NCI-H2081 treated with DMSO at 0.1 percent for 48 hours (cell line): ENCODE measurements around the gene SHISAL2B.
"Not testable (repeated sequence)": the region's sequence is repeated elsewhere in the genome, so short reads cannot be mapped to it uniquely, and the experiment has no call there.

Source experiments
- DNase-seq: peaks from one replicate; lab custom pipeline; 2025; lab: John Stamatoyannopoulos, UW

The SHISAL2B gene

DNA sequence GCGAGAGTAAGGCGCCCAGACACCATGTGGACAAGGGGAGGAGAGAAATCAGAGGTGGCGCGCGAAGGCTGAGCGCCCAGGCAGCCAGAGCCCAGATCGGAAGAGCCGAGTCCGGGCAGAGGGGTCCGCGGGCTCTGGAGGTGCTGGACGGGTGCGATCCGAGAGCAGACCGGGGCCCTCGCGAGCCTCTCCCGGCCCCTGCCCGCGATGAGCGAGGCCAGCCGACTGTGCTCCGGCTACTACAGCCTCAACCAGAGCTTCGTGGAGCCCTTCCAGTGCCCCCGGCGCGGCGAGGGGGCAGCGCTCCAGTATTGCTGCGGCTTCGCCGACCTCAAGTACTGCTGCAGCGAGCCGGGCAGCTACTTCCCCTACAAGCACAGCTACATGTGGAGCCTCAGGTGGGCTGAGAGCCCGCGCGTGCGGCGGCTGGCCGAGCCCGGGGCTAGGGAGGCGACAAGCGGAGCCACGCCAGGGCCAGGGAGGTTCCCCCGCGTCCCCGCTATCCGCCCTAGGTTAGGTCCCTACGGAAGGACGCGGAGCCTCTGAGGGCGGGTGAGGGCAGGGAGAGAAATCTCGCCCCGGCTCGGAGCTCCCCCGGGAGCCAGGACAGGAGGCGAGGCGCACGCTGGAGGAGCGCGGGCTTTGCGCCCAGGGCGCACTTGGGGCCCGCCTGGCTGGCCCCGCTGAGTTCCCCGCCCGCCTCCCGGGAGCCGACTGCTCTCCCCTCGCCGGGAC, at the start of gene SHISAL2B:
Gene SHISAL2B (plus strand): TSS at position 87 of the 735 bp plus-strand sequence. CDS start 121 bp downstream, at position 208.
- no peak for DNase-seq

DNA sequence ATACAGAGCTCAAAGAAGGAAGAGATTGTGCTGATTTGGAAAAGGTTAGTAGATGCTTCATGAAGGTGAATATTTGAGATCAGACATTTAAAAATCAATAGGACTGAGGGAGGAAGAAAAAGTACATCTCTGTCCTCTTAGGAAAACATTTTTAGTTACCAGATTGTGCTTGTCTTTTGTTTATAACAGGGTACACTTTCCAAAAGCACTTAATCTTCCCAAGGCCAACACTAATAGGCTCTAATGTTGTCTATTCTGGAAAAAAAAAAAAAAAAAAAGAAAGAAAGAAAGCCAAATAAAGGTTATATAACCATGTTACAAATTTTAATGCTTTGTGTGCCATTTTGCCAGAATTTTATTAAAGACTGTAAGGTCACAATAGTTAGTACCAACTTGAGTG, 45.5 kb upstream of the SHISAL2B start:
- DNase-seq = no peak

DNA sequence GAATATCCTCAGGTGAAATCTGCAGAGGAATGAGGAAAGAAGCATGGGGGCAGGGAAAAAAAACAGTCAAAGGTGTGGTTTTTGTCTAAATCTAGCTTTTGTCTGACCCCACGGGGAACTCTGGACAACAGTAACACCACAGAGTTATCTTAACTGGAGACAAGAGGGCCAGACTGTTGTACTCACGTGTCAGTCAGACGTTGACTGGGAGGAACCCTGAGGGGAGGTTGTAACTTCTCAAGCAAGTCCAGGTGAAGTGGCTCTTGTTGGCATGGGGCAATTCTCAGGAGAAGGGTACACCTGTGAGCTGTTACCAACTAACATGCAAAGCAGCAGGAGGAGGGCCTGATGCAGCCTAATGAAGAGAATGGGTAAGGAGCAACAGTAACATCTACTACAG, 44.1 kb upstream of the SHISAL2B start:
- DNase-seq = no peak

DNA sequence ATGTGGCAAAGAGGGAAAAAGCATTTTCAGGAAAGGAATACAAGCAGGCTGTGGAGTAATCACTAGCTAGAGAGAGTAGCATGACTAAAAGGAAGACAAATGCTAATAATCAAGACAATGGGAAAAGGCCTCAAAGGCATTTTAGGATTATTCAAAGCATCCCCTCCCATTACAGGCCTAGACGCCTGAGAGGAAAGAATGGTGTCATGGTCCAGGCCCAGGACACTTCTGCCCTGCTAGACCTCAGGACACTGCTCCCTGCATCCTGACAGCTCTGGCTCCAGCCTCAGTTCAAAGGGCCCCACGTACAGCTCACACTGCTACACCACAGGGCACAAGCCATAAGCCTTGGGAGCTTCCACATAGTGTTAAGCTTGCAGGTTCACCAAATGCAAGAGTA, 40.8 kb upstream of the SHISAL2B start:
- DNase-seq = no peak

DNA sequence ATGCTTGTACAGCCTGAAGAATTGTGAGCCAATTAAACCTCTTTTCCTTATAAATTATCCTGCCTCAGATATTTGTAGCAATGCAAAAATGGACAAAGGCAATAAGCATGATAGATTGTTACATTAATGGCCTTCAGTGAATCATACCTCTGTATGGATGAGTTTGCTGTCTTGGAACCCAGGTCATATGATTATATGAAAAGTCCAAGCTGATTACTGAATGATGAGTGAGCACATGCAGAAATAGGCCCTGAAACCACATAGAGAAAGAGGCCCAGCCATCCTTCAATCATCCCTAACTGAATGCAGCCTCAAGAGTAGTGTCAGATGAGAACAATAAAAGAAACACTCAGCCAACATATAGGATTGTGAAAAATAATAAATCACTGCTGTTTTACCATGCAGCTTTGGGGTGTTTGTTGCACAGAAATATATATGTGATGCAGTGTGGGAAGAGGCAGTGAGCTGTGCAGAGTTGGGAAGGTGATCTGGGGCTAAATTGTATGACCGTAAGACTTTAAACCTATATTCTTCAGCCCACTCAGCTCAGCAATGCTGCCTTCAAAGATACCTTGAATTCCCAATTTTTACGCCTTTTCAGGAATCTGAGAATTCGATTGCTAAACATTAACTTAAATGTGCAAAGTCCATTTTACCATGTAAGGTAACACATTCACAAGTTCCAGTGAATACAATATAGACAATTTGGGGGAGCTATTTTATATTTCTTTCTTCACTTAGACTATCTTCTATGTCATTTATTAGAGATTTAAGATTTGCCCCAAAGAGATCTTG, 36.3 kb upstream of the SHISAL2B start:
- DNase-seq = no peak

DNA sequence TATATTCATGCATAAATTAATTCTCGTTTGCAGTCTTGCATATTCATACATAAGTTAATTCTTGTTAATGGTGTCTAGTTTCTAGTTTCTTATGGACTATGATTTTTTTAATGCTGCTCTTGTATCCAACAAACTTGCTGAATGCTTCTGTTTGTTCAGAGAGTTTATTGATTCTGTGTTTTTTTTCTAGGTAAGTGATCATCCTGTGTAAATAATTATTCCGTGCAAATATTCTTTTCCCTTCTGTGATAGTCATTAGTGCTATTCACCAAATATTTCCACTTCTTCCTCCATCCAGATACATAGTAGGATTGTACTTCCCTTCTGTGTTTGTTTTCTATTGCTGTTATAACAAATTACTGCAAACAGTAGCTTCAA, 35.8 kb upstream of the SHISAL2B start:
- no peak for DNase-seq

DNA sequence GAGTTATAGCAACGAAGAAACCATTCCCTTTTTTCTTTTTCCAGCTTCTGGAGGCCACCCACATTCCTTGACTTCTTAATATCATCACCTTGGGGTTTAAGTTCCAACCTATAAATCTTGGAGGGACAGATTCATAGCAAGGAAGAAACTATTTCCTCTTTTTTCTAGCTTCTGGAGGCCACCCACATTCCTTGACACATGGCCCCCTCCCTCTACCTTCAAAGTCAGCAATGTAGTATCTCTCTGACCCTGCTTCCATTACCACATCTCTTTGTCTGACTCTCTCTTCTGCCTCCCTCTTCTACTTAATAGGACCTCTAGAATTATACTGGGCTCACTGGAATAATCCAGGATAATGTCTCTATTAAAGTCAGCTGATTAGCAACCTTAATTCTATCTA, 34.7 kb upstream of the SHISAL2B start:
- DNase-seq = no peak

DNA sequence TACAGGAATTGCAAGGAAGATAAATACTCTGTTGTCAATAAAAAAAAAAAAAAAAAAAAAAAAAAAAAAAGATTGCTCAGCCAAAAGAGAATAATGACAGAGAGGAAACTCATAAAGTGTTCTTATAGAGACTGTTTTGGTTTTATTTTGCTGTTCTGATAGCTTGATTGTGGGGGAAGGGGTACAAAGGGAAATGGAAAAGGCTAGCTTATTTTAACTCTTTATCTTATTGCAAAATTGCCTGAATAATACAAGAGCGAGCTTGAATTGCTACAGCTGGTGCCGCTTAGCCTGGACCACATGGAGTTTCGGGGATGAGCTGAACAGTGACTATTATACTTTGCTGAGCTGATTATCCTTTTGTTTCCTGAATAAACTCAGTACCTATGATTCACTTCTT, 31.0 kb upstream of the SHISAL2B start:
- DNase-seq = no peak

DNA sequence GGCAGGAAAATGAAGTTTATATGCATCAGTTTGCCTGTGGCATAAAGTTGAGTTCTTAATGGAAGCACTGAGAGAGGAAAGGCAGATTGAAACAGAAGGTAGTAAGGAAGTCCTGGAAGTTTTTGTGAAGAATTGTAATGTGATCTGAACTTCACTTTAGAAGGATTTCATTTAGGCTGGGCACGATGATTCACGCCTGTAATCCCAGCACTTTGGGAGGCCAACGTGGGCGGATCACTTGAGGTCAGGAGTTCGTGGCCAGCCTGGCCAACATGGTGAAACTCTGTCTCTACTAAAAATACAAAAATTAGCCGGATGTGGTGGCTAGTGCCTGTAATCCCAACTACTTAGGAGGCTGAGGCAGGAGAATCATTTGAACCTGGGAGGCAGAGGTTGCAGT, 27.1 kb upstream of the SHISAL2B start:
- not testable (repeated sequence) for DNase-seq

DNA sequence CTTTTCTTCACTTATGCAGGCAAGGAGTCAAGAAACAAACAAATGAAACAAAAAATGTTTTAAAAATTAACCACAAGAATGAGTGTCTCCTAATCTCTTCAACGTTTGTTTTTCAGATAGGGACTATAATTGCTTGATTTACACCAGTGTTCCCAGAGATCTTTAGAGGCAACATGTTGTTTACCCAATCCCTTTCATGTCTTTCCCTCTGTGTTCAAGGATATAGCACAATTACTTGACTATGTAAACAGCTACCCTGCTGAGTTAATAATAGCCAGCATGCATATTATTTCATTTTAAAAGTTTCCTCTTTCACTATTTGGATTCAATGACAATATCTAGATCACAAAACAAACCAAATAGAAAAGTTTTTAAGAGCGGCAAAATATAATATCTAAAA, 25.1 kb upstream of the SHISAL2B start:
- no peak for DNase-seq

DNA sequence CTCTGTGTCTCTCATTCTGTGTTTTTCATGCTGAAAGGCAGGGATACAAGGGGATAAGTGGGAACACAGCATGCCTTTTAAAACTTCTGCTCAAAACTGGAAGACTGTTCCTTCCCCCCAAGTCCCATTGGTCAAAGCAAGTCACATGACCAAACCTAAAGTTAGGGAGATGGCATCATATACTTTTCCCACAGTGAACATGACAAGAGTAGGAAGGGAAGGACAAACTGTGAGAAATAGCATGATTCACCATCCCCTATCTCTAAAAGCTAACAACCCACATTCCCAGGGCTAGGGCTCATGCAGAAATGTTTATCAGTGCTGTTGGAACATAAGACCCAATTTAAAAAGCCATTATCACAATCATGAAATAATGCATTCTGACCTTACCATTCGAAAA, 24.2 kb upstream of the SHISAL2B start:
- no peak for DNase-seq

DNA sequence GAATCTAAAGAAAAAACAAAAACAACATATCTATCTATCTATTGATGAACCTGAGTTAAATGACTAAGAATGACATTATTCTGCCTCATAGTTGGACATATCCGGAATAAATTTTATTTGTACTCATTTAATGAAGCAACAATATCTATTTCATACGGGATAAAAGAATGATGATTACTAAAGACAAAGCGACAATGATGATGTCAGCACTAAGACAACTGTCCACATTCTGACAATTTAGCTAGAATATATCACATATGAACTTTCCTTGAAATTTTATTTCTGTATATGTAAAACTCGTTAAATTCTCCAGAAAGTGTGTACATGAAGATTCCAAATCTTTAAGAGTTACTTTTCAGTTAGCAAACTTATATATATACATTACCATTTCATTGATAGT, 23.2 kb upstream of the SHISAL2B start:
- no peak for DNase-seq

DNA sequence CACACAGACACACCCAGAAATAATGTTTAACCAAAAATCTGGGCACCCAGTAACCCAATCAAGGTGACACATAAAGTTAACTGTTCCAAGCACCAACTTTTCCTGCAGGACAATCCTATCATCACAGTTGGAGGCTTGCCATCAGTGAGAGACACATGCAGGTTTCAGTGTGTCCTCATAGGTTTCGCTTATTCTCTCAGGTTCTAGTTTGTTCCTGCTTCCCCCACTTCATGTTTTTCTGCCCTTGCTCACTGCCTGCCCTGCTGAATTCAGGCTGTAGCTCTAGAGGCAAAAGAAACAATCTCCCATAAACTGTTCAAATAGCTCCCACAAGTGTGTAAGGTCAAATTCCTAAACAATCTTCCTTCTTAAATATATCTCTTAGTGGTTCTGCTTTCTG, 20.0 kb upstream of the SHISAL2B start:
- DNase-seq = no peak

DNA sequence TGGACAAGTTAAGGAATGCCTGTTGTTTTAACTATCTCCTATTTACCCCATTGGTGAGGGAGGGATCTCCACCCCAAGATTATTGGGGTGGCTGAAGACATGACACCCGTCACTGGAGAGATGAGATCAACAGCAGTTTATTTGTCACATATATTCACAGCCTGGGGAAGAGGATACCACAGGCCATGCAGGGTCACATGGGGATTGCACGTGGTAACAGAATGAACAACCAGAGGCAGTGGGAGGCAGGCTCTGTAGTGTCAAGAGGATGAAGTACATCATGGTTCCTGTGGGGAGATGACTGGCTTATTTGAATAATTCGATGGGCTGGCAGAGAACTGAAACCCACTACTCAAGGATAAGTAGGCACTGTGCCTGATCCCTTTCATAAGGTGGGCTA, 18.6 kb upstream of the SHISAL2B start:
- no peak for DNase-seq

DNA sequence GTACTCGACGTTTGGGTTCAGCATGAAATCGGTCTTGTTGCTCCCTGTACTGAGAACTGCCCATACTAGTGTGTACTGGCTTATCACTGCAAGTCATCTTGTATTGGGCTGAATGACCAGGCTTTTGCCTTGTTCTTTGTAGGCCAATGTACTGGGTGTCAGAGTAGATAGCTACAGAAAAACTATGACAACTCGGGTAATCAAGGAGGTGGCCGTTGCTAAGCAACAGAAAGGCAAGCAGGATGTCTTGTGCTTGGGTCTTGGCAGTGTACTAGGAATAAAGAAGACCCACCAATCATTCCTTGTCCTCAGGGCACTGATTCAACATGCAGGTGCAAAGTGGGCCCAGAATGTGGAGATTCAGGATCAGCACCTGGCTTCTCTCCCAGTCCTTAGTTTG, 11.9 kb upstream of the SHISAL2B start:
- no peak for DNase-seq

DNA sequence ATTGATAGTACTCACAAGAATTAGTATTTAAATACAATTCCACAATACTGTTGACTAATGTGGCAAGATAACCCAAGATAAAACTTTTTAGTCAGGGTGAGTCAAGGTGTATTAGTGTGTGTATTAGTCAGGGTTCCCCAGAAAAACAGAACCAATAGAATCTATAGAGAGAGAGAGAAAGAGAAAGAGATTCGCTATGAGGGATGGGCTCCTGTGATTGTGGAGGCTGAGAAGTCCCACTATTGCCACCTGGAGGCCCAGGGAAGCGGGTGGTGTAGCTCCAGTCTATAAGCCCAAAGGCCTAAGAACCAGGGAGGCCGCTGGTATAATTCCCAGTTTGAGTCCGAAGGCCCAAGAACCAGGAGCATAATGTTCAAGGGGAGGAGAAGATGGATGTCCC, 10.0 kb upstream of the SHISAL2B start:
- DNase-seq = no peak

DNA sequence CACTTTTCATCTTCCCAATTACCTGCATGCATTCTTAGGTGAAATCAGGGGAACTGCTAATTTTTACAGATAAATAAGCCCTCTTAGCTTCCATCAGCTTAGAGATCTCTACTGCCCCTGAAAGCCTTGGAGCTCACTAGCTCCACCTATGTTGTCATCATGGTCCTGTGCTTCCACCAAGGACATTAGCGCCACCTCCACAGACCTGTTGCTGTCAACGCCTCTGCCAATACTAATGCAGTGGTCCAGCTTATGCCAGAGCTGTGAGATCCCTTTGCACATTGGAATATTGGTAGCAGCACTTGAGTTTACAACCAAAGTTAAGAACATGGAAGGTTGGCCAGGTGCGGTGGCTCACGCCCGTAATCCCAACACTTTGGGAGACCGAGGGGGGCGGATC, 7.7 kb upstream of the SHISAL2B start:
- no peak for DNase-seq

DNA sequence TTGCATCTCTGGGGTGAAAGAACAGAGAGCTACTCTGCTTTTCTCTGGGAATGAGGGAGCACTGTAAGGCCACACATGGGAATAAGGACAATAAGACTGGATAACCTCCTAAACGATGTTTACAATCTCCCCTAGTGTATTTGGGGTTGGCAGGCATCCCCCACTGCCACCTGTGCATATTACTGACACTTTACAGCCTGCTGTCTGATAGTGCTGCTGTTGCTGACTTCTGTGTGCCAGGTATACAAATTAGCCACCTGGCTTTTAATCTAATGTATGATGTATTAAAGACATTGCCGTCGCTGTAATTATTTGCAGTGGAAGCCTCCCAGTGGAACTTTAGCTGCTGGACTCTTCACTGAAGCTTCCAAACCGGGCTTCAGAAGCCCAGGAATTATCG, 4.4 kb upstream of the SHISAL2B start:
- peak; percentile 34 for DNase-seq

DNA sequence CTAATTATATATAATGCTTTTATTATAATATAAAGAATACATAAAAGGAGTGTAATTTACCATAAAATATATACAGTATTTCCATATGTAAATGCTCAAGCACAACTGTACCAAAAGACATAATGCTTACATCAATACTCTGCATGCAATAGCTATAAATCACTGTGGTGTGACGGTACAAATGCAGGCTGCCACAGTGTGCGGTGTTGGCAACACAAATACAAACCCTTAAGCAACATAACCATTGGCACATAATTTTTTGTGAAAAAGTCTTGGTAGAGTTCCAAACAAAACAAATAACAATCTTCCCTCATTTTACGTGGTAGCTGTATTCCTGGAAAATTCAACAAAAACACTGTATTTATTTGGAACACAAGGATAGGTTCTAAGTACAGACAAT, 1.9 kb upstream of the SHISAL2B start:
- DNase-seq = no peak

DNA sequence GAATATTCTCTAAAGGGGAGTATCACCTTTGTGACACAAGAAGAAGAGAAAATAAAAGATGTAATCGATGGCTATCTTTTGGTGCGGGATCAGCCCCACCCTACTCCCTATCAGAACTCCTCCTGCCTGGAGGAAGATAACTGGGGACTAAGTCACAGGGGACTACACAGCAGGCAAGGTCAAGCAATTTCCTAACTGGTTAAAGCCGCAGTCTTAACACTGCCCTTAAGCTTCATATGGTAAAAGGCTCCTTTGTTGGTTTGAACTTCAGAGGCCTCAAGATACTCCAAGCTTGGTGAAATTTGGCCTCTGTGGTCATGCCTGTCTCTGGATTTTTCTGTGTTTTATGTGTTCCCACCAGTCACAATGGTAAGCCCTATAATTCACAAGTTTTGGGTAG, 1.3 kb upstream of the SHISAL2B start:
- DNase-seq = no peak

DNA sequence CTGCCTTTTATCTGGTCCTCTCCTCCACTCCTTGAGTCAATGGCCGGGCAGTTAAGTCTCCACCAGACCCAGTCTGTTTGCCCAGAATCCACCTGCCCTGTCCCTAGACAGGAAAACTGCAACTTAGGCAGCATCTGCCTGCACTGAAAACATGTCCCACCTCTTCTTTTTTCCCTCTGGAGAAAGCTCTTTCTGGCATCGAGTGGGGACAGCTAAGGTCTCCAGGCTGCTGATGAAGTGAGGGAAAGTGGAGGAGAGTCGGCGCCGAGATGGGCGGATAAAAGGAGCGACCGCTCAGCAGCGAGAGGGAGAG, 243 bp upstream of the SHISAL2B start:
- DNase-seq = no peak

DNA sequence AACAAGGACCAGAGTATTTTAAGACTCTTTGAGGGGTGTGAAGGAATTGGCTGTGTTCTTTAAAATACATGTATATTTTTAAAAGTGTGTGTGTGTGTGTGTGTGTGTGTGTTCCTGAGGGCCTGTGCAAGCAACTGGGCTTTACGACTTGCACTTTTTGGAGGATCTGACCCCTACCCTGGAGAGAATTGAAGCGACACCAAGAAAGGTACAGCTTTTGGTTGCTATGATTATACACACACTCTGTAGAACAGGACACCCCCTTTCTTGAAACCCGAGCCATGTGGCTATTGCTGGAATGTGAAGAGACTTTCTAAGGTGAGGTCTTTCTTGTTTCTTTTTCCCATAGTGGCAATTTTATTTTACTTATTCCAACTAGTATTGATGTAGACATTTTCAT, 988 bp downstream of the SHISAL2B start:
- DNase-seq = no peak

DNA sequence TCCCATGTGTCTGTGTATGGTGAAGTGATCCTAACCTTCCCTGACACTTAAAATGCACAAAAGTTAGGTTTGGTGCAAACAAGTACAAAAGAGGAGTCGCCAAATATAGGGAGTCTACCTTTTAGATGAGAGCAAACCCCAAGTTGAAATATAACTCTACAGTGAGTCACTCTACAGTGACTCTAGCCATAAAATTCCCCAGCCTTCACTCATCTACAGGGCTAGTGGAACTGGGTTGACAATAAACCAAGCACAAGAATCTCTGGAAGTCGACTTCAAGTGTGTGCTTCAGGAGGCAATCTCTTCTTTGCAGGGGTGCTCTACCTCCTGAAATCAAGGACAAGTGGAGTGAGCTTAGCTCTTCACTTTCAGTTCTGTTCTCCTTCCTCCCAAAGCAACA, 3.3 kb downstream of the SHISAL2B start:
- DNase-seq = no peak

DNA sequence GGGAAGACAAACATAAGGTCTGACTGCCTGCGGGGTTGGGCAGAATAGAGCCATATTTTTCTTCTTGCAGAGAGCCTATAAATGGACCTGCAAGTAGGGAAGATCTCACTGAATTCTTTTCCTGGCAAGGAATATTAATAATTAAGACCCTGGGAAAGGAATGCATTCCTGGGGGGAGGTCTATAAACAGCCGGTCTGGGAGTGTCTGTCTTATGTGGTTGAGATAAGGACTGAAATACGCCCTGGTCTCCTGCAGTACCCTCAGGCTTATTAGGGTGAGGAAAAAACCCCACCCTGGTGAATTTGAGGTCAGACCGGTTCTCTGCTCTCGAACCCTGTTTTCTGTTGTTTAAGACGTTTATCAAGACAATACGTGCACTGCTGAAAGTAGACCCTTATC, 6.1 kb downstream of the SHISAL2B start:
- not testable (repeated sequence) for DNase-seq
